H1 (cell line): ENCODE results near the gene ODAD3. TPM values are rescaled to one million over a fixed set of nuclear protein-coding genes. Genes with fewer than 3 reads are reported as not detected.

Experiments used
- CTCF ChIA-PET: fragments of 300-600 bp; sonication (Branson Sonifier 250); formaldehyde crosslinking; loops from one replicate; lab custom pipeline; 2021; ENCODE audit not compliant: partially characterized antibody; lab: Charles Lee
- POLR2A ChIA-PET: fragments of 300-600 bp; sonication (Branson Sonifier 250); formaldehyde crosslinking; loops from one replicate; lab custom pipeline; 2021; ENCODE audit warnings: inconsistent platforms; ENCODE audit not compliant: partially characterized antibody; lab: Charles Lee
- DNase-seq, 2 experiments: peaks; one replicate each; pipeline versions ENCODE4 v3.0.0 to v3.0.0-alpha.2; 2010 to 2022; ENCODE audit warnings: low spot score in 2 of 2, low read depth in 1 of 2, mixed read lengths in 1 of 2
- FAIRE-seq: peaks from 2 replicates; lab custom pipeline; 2011; peaks lifted over from hg19 to GRCh38; lab: Jason Lieb, UNC
- H2AFZ ChIP-seq: 2 replicates; pipeline ENCODE4 v1.8.1; 2012; ENCODE audit warnings: low read length, inconsistent platforms
- H2AK5ac ChIP-seq: 2 replicates; pipeline ENCODE4 v1.6.1; 2013; ENCODE audit warnings: low read depth, low read length
- H2BK120ac ChIP-seq: replicated peaks from 2 replicates; pipeline ENCODE3; 2013; ENCODE audit warnings: low read depth, low read length, inconsistent platforms
- H2BK12ac ChIP-seq: 2 replicates; pipeline ENCODE4 v1.6.1; 2013; ENCODE audit warnings: low read depth, low read length
- H2BK15ac ChIP-seq: 2 replicates; pipeline ENCODE4 v1.6.1; 2013; ENCODE audit warnings: low read length
- H2BK20ac ChIP-seq: 2 replicates; pipeline ENCODE4 v1.6.1; 2013; ENCODE audit warnings: low read length
- H2BK5ac ChIP-seq: 2 replicates; pipeline ENCODE4 v1.6.1; 2013; ENCODE audit warnings: low read depth, low read length
- H3K14ac ChIP-seq: 2 replicates; pipeline ENCODE4 v1.6.1; 2013; ENCODE audit warnings: inconsistent platforms; ENCODE audit not compliant: insufficient read length
- H3K18ac ChIP-seq: 2 replicates; pipeline ENCODE4 v1.6.1; 2013; ENCODE audit warnings: low read length; ENCODE audit errors: extremely low read depth
- H3K23ac ChIP-seq: 2 replicates; pipeline ENCODE4 v1.6.1; 2013; ENCODE audit warnings: inconsistent platforms; ENCODE audit not compliant: insufficient read length
- H3K23me2 ChIP-seq: 2 replicates; pipeline ENCODE4 v1.6.1; 2013; ENCODE audit warnings: low read depth, low read length
- H3K27ac ChIP-seq: 2 replicates; pipeline ENCODE4 v1.6.1; 2011; ENCODE audit warnings: low read depth, low read length, inconsistent platforms
- H3K27me3 ChIP-seq, 4 experiments: replicated peaks in 1 of 4; 1 replicate in 1 of 4; 2 replicates in 3 of 4; pipeline versions ENCODE4 v1.6.1 to v1.8.1; 2011 to 2013; ENCODE audit warnings: low read length in 3 of 4, mild to moderate bottlenecking in 3 of 4, inconsistent platforms in 2 of 4, mixed read lengths in 2 of 4, moderate library complexity in 1 of 4; ENCODE audit not compliant: control insufficient read depth in 3 of 4, insufficient read depth in 3 of 4; ENCODE audit errors: extremely low read depth in 1 of 4
- H3K36me3 ChIP-seq, 4 experiments: 2 replicates each; pipeline versions ENCODE4 v1.6.1 to v1.8.1; 2011 to 2013; ENCODE audit warnings: mild to moderate bottlenecking in 4 of 4, low read length in 3 of 4, moderate library complexity in 2 of 4, control low read depth in 1 of 4, inconsistent platforms in 1 of 4; ENCODE audit not compliant: insufficient read depth in 4 of 4, control insufficient read depth in 2 of 4
- H3K4ac ChIP-seq: replicated peaks from 2 replicates; pipeline ENCODE3; 2013; ENCODE audit warnings: low read length, low read depth, mixed read lengths, inconsistent platforms; ENCODE audit not compliant: insufficient read length
- H3K4me1 ChIP-seq, 4 experiments: replicated peaks in 1 of 4; 1 replicate in 1 of 4; 2 replicates in 3 of 4; pipeline versions ENCODE4 v1.6.1 to v1.8.1; 2011 to 2013; ENCODE audit warnings: low read length in 3 of 4, inconsistent platforms in 2 of 4, mixed read lengths in 1 of 4; ENCODE audit not compliant: insufficient read depth in 4 of 4, control insufficient read depth in 3 of 4
- H3K4me2 ChIP-seq, 2 experiments: 2 replicates each; pipeline versions ENCODE4 v1.6.1 to v1.8.1; 2011 to 2013; ENCODE audit warnings: low read depth in 2 of 2, low read length in 2 of 2, control low read depth in 1 of 2, inconsistent platforms in 1 of 2, mild to moderate bottlenecking in 1 of 2; ENCODE audit not compliant: insufficient read depth in 1 of 2
- H3K4me3 ChIP-seq, 4 experiments: fragments of 200-600, 300-600 bp in 1 of 4; sonication (generic), shearing (Covaris generic), sonication (Bioruptor Twin) in 1 of 4; 2 replicates each; pipeline versions ENCODE4 v1.5.1 to v1.8.1; 2011 to 2016; ENCODE audit warnings: low read length in 4 of 4, low read depth in 3 of 4, control low read depth in 2 of 4, inconsistent platforms in 2 of 4, mild to moderate bottlenecking in 2 of 4, mixed read lengths in 1 of 4, moderate library complexity in 1 of 4; ENCODE audit not compliant: insufficient read depth in 2 of 4; ENCODE audit errors: extremely low read depth in 1 of 4
- H3K56ac ChIP-seq: replicated peaks from 2 replicates; pipeline ENCODE3; 2013; ENCODE audit warnings: low read depth, mild to moderate bottlenecking, mixed read lengths, low read length, inconsistent platforms; ENCODE audit not compliant: insufficient read length
- H3K79me1 ChIP-seq: 2 replicates; pipeline ENCODE4 v1.6.1; 2013; ENCODE audit warnings: low read depth, low read length, control low read depth
- H3K79me2 ChIP-seq, 2 experiments: 2 replicates each; pipeline versions ENCODE4 v1.6.1 to v1.8.1; 2012 to 2013; ENCODE audit warnings: low read length in 2 of 2, mild to moderate bottlenecking in 2 of 2, inconsistent platforms in 1 of 2; ENCODE audit not compliant: insufficient read depth in 2 of 2, control insufficient read depth in 1 of 2
- H3K9ac ChIP-seq, 4 experiments: replicated peaks in 1 of 4; 1 replicate in 1 of 4; 2 replicates in 3 of 4; pipeline versions ENCODE4 v1.6.1 to v1.8.1; 2011 to 2013; ENCODE audit warnings: low read depth in 3 of 4, low read length in 3 of 4, control low read depth in 2 of 4, mild to moderate bottlenecking in 2 of 4, moderate library complexity in 2 of 4, inconsistent platforms in 1 of 4; ENCODE audit errors: extremely low read depth in 1 of 4
- H3K9me3 ChIP-seq, 2 experiments: 2 replicates each; pipeline versions ENCODE4 v1.6.1 to v1.8.1; 2012 to 2013; ENCODE audit warnings: mild to moderate bottlenecking in 2 of 2, moderate library complexity in 2 of 2, control low read depth in 1 of 2, inconsistent platforms in 1 of 2, low read depth in 1 of 2, low read length in 1 of 2, mixed read lengths in 1 of 2; ENCODE audit not compliant: insufficient read depth in 2 of 2
- H4K20me1 ChIP-seq, 2 experiments: replicated peaks in 1 of 2; 2 replicates each; pipeline versions ENCODE3 to v1.8.1; 2011 to 2013; ENCODE audit warnings: inconsistent platforms in 2 of 2, low read length in 2 of 2, mild to moderate bottlenecking in 1 of 2; ENCODE audit not compliant: insufficient read depth in 2 of 2, control insufficient read depth in 1 of 2
- H4K5ac ChIP-seq: 2 replicates; pipeline ENCODE4 v1.6.1; 2013; ENCODE audit warnings: low read length, low read depth, mixed read lengths, inconsistent platforms; ENCODE audit not compliant: insufficient read length
- H4K8ac ChIP-seq: 2 replicates; pipeline ENCODE4 v1.8.0; 2013; ENCODE audit warnings: mild to moderate bottlenecking, moderate library complexity, low read length, inconsistent platforms; ENCODE audit not compliant: insufficient read depth; ENCODE audit errors: extremely low read depth
- H4K91ac ChIP-seq: replicated peaks from 2 replicates; pipeline ENCODE3; 2013; ENCODE audit warnings: low read length, mixed read lengths, inconsistent platforms; ENCODE audit not compliant: insufficient read length
- CTBP2 ChIP-seq: IDR thresholded peaks from 2 replicates; pipeline ENCODE4 v1.7.0; 2011; ENCODE audit warnings: borderline replicate concordance, mild to moderate bottlenecking, moderate library complexity, mixed read lengths, low read length; ENCODE audit not compliant: insufficient read depth, insufficient read length
- HDAC2 ChIP-seq, 2 experiments: fragments of 300-600 bp in 1 of 2; sonication (generic) in 1 of 2; IDR thresholded peaks; 2 replicates each; pipeline ENCODE4 v1.6.1; 2011 to 2012; ENCODE audit warnings: low read depth in 2 of 2, low read length in 2 of 2, mild to moderate bottlenecking in 2 of 2, moderate library complexity in 2 of 2, borderline replicate concordance in 1 of 2, inconsistent platforms in 1 of 2
- JUND ChIP-seq: IDR thresholded peaks from 2 replicates; pipeline ENCODE4 v1.6.1; 2011; ENCODE audit warnings: mild to moderate bottlenecking, improper control_type of control experiment, low read length
- PHF8 ChIP-seq: fragments of 200-600 bp; sonication (generic); conservative IDR thresholded peaks from 2 replicates; pipeline ENCODE4 v1.7.1; 2012; ENCODE audit warnings: low read depth, mild to moderate bottlenecking, inconsistent platforms, low read length, moderate library complexity
- RAD21 ChIP-seq, 2 experiments: IDR thresholded peaks in 1 of 2; conservative IDR thresholded peaks in 1 of 2; 2 replicates each; pipeline ENCODE4 v1.6.1; 2011; ENCODE audit warnings: low read depth in 2 of 2, low read length in 2 of 2, improper control_type of control experiment in 1 of 2, inconsistent platforms in 1 of 2, mild to moderate bottlenecking in 1 of 2, moderate library complexity in 1 of 2
- SP4 ChIP-seq: IDR thresholded peaks from 2 replicates; pipeline ENCODE4 v1.6.1; 2012; ENCODE audit warnings: low read length, inconsistent platforms
- WGBS, 2 experiments: shearing (Covaris generic) in 1 of 2; methylation state at CpG; one replicate each; pipeline versions ENCODE4 v1.1.6 to v1.1.7; 2013 to 2015; ENCODE audit warnings: low lambda C conversion rate in 2 of 2, mixed read lengths in 2 of 2, inconsistent platforms in 1 of 2, low coverage in 1 of 2, missing lambda C conversion rate in 1 of 2; ENCODE audit not compliant: insufficient replicate concordance in 2 of 2, insufficient coverage in 1 of 2, insufficient read length in 1 of 2; ENCODE audit errors: extremely low coverage in 1 of 2, missing lambda C conversion rate in 1 of 2; 5-methylcytosine and 5-hydroxymethylcytosine counted together
- polyA plus RNA-seq, 7 experiments: library from polyadenylated mRNA; depleted of rRNA in 3 of 7; stranded (reverse) in 5 of 7; unstranded in 2 of 7; fragments of >200 nt in 5 of 7; fragments of 200-250 nt in 2 of 7; gene quantifications; 1 replicate in 5 of 7; 2 replicates in 1 of 7; 4 replicates in 1 of 7; pipeline versions ENCODE4 v1.2.1 to v1.2.3, GENCODE V29; 2011 to 2013; ENCODE audit warnings: missing spikeins in 2 of 7, mixed read lengths in 2 of 7
- total RNA-seq: library from RNA; stranded (reverse); fragmentation: NEBNext Ultra II Directional; extraction: Animal tissue kit (Norgen Biotek cat#: 25700); gene quantifications from 2 replicates; pipeline ENCODE4 v1.2.1, GENCODE V29; 2021
- TF ChIP-seq, protein P1 (sequence below): IDR thresholded peaks from 2 replicates; pipeline ENCODE4 v1.6.1; 2012; ENCODE audit warnings: inconsistent platforms

ODAD3 gene
- total and polyA plus RNA-seq, 2 of the 8 experiments (the other 6 are each of a cell fraction or from before 2014, with no cell fraction given): 2.1 to 2.2 TPM

DNA sequence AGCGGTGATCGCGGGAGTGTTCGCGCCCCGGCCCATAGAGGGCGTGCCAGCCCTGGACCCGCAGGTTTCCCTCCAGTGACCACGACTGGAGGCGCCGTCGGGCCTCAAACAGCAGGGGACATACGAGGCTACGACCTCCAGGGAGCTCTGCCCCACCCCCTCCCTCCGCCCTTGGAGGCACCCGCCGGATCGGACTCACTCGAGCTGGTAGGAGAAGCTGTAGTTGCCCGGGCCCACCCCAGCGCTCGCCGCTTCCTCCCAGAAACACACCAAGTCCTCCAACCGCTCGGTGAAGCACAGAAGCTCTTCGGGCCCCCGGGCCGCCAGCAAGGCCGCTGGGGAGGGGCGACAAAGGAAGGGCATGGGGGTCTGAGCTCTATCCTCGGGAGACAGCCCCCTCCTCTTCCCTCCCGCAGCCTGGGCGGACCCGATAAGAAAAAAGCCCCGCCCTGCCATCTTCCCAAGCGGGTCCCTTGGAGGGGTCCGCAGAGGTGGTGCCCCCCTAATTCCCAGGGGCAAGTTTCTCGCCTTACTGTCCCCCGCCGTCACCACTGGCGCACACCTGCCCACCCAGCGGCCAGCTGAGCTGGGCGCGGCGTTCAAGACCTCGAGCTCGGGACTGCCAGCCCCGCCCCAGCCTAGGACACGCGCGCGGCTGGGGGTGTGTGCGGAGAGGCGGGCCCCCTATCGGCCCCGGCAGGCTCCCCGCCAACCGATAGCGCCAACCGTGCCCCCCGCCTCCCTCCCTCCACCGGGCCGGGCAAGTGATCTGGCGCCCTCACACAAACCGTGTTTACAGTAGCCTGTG is 51.8 kb downstream of the ODAD3 start:
- H2BK5ac ChIP-seq: no peak overlapping the region
- H3K36me3 ChIP-seq: no peaks in the 10 kb centered on the region
- H2BK15ac ChIP-seq: no peak overlapping the region
- H2BK120ac ChIP-seq: no peak overlapping the region
- POLR2A ChIA-PET: interaction anchor here (0.7 to 4.7 kb wide), 23 partner anchors 8 to 1228 kb away, joined by 3 to 48 read pairs (median 4); partner anchors contain the start of genes CCDC159, ELAVL3, RAB3D and RGL3
- peak overlapping the region; percentile 25 for H3K4ac ChIP-seq
- no peak overlapping the region for H3K14ac ChIP-seq
- H3K56ac ChIP-seq: peak overlapping the region; percentile 12
- H3K23ac ChIP-seq: no peak overlapping the region
- H3K27ac ChIP-seq: no peak overlapping the region
- no peaks in the 10 kb centered on the region for H3K79me2 ChIP-seq
- H3K23me2 ChIP-seq: peaks cover 24% of the 10 kb centered on the region
- no peak overlapping the region for H2BK20ac ChIP-seq
- H4K5ac ChIP-seq: no peak overlapping the region
- H3K9ac ChIP-seq: no peak overlapping the region; a peak in 1 of 7 replicates
- peaks cover 2 to 4% of the 10 kb centered on the region in 2 experiments for H4K20me1 ChIP-seq
- H2BK12ac ChIP-seq: no peak overlapping the region
- H3K79me1 ChIP-seq: 0 out of 2 replicates have a peak, but pooled peaks cover 2% of the 10 kb centered on the region
- no peak overlapping the region for H4K8ac ChIP-seq
- peak overlapping the region; percentile 86 to 90 for H3K4me2 ChIP-seq
- no peaks in the 10 kb centered on the region for H3K9me3 ChIP-seq
- H3K4me1 ChIP-seq: peaks cover 0 to 11% (median 5%) of the 10 kb centered on the region in 4 experiments; a peak in 5 of 7 replicates
- H3K4me3 ChIP-seq: peak overlapping the region; percentile 60 to 78 (median 61)
- no peak overlapping the region for H2AFZ ChIP-seq
- DNase-seq (peak in 1 of 2 experiments; percentile 94), FAIRE-seq (no peak)
- H3K18ac ChIP-seq: no peak overlapping the region; the same call in none of the 2 replicates
- H4K91ac ChIP-seq: no peak overlapping the region
- H2AK5ac ChIP-seq: no peak overlapping the region
- H3K27me3 ChIP-seq: no peaks in the 10 kb centered on the region
- 4% methylated on average over 29 of the region's 65 CpGs; no CpG with 5 or more reads in 1 of the 2 experiments for WGBS, 2 experiments
- CTCF ChIA-PET: interaction anchor here (0.6 to 16.8 kb wide), 41 partner anchors 8 to 673 kb away, joined by 3 to 197 read pairs (median 4); partner anchors contain the start of genes CCDC159, CNN1, ODAD3 and PRKCSH
- TF ChIP-seq RAD21 (IDR thresholded peaks at IDR 0.05 in 1 of 2, conservative IDR thresholded peaks at IDR 0.05 in 1 of 2; ENCODE audit: low read depth in 2 of 2, low read length in 2 of 2) (peak; percentile 43 to 54), PHF8 (no peak), CTBP2 (no peak), JUND (no peak), HDAC2 (IDR thresholded peaks at IDR 0.05; ENCODE audit: borderline replicate concordance in 1 of 2, low read depth in 2 of 2, low read length in 2 of 2) (0 out of 4 replicates have a peak, but pooled peaks of 1 of the 2 experiments have one; percentile 47), SP4 (no peak)
- TF ChIP-seq, protein P1, sequence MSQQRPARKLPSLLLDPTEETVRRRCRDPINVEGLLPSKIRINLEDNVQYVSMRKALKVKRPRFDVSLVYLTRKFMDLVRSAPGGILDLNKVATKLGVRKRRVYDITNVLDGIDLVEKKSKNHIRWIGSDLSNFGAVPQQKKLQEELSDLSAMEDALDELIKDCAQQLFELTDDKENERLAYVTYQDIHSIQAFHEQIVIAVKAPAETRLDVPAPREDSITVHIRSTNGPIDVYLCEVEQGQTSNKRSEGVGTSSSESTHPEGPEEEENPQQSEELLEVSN: peak; percentile 54
